IMR-90 (cell line): ENCODE data around the gene BCAS1. TPM values are rescaled to one million over a fixed set of nuclear protein-coding genes. Genes with fewer than 3 reads are reported as not detected.

Experiments
- ATAC-seq: fragments of 200-7000 bp; cut with Tn5 transposase; 2 replicates; pipeline ENCODE4 v1.9.1; 2020; ENCODE audit warnings: low read depth, mild to moderate bottlenecking, moderate library complexity
- BruUV-seq: library from RNA; stranded (reverse); fragments of 400-500 nt; replicated peaks from 2 replicates; lab custom pipeline; 2021; lab: Mats Ljungman, UMichigan
- CTCF ChIA-PET: fragments of 300-600 bp; formaldehyde crosslinking; extraction: SDS; loops from one replicate; lab custom pipeline; 2021; ENCODE audit warnings: antibody characterized with exemption; lab: Yijun Ruan, JAX
- POLR2A ChIA-PET: fragments of 300-600 bp; sonication (Branson Sonifier 250); formaldehyde crosslinking; loops from one replicate; lab custom pipeline; 2022; ENCODE audit warnings: antibody characterized with exemption; ENCODE audit not compliant: unreplicated experiment; lab: Charles Lee
- DNase-seq: peaks from one replicate; pipeline ENCODE4 v3.0.0; 2013
- H2AFZ ChIP-seq: replicated peaks from 2 replicates; pipeline ENCODE3; 2013; ENCODE audit warnings: low read length, mild to moderate bottlenecking; ENCODE audit not compliant: poor library complexity
- H2AK5ac ChIP-seq: 2 replicates; pipeline ENCODE4 v1.6.1; 2013; ENCODE audit warnings: low read depth, low read length, inconsistent platforms
- H2AK9ac ChIP-seq: replicated peaks from 2 replicates; pipeline ENCODE3; 2013; ENCODE audit warnings: mild to moderate bottlenecking, low read depth, low read length, moderate library complexity; ENCODE audit not compliant: poor library complexity
- H2BK120ac ChIP-seq: 2 replicates; pipeline ENCODE4 v1.6.1; 2013; ENCODE audit warnings: low read depth, low read length, inconsistent platforms
- H2BK15ac ChIP-seq: 3 replicates; pipeline ENCODE4 v1.6.1; 2013; ENCODE audit warnings: low read depth, low read length, inconsistent platforms
- H2BK20ac ChIP-seq: 2 replicates; pipeline ENCODE4 v1.6.1; 2013; ENCODE audit warnings: low read depth, mild to moderate bottlenecking, inconsistent platforms, low read length, moderate library complexity
- H2BK5ac ChIP-seq: 2 replicates; pipeline ENCODE4 v1.6.1; 2013; ENCODE audit warnings: mild to moderate bottlenecking, low read depth, low read length, inconsistent platforms; ENCODE audit not compliant: poor library complexity, severe bottlenecking
- H3K14ac ChIP-seq: replicated peaks from 2 replicates; pipeline ENCODE4 v1.6.1; 2013; ENCODE audit warnings: low read depth, low read length, inconsistent platforms
- H3K18ac ChIP-seq: 2 replicates; pipeline ENCODE4 v1.6.1; 2013; ENCODE audit warnings: low read depth, low read length, control low read depth
- H3K23ac ChIP-seq: 2 replicates; pipeline ENCODE4 v1.6.1; 2013; ENCODE audit warnings: low read depth, low read length, inconsistent platforms
- H3K27ac ChIP-seq: 2 replicates; pipeline ENCODE4 v1.5.1; 2013; ENCODE audit warnings: mild to moderate bottlenecking, control low read depth, low read length; ENCODE audit not compliant: insufficient read depth
- H3K27me3 ChIP-seq: 2 replicates; pipeline ENCODE4 v1.6.1; 2013; ENCODE audit warnings: low read length; ENCODE audit not compliant: control insufficient read depth, insufficient read depth
- H3K36me3 ChIP-seq: 2 replicates; pipeline ENCODE4 v1.6.1; 2013; ENCODE audit warnings: low read length, mixed read lengths; ENCODE audit not compliant: control insufficient read depth, insufficient read depth
- H3K4ac ChIP-seq: 2 replicates; pipeline ENCODE4 v1.6.1; 2013; ENCODE audit warnings: low read depth, low read length, inconsistent platforms
- H3K4me1 ChIP-seq: 2 replicates; pipeline ENCODE4 v1.6.1; 2013; ENCODE audit warnings: low read length, mixed read lengths; ENCODE audit not compliant: control insufficient read depth, insufficient read depth
- H3K4me2 ChIP-seq: 2 replicates; pipeline ENCODE4 v1.6.1; 2013; ENCODE audit warnings: low read depth, mild to moderate bottlenecking, control low read depth, low read length, moderate library complexity
- H3K4me3 ChIP-seq: 2 replicates; pipeline ENCODE4 v1.5.1; 2013; ENCODE audit warnings: low read depth, mild to moderate bottlenecking, control low read depth, low read length, moderate library complexity; ENCODE audit not compliant: insufficient read depth
- H3K56ac ChIP-seq: 2 replicates; pipeline ENCODE4 v1.6.1; 2013; ENCODE audit warnings: low read length, inconsistent platforms; ENCODE audit not compliant: insufficient read depth; ENCODE audit errors: extremely low read depth
- H3K79me1 ChIP-seq, 2 experiments: 2 replicates each; pipeline ENCODE4 v1.6.1; 2013; ENCODE audit warnings: low read length in 2 of 2, inconsistent platforms in 1 of 2, low read depth in 1 of 2
- H3K9ac ChIP-seq: 2 replicates; pipeline ENCODE4 v1.6.1; 2013; ENCODE audit warnings: low read depth, low read length, control low read depth
- H3K9me1 ChIP-seq: 2 replicates; pipeline ENCODE4 v1.6.1; 2013; ENCODE audit warnings: low read length, inconsistent platforms; ENCODE audit not compliant: insufficient read depth
- H3K9me3 ChIP-seq: 2 replicates; pipeline ENCODE4 v1.6.1; 2013; ENCODE audit warnings: low read length; ENCODE audit not compliant: control insufficient read depth, insufficient read depth
- H4K20me1 ChIP-seq: 2 replicates; pipeline ENCODE4 v1.6.1; 2013; ENCODE audit warnings: low read length, inconsistent platforms; ENCODE audit not compliant: insufficient read depth
- H4K5ac ChIP-seq: 2 replicates; pipeline ENCODE4 v1.6.1; 2013; ENCODE audit warnings: mild to moderate bottlenecking, low read depth, low read length, control low read depth
- H4K8ac ChIP-seq, 2 experiments: 2 replicates each; pipeline ENCODE4 v1.6.1; 2013; ENCODE audit warnings: low read depth in 2 of 2, low read length in 2 of 2, control low read depth in 1 of 2, inconsistent platforms in 1 of 2
- H4K91ac ChIP-seq: 2 replicates; pipeline ENCODE4 v1.6.1; 2013; ENCODE audit warnings: low read depth, low read length, inconsistent platforms; ENCODE audit not compliant: insufficient read depth
- BHLHE40 ChIP-seq: fragments of 150-350 bp; IDR thresholded peaks from 2 replicates; pipeline ENCODE4 v1.6.1; 2016; ENCODE audit warnings: mild to moderate bottlenecking, low read depth, low read length
- CEBPB ChIP-seq: IDR thresholded peaks from 2 replicates; pipeline ENCODE4 v1.6.1; 2012; ENCODE audit warnings: low read depth, low read length, improper control_type of control experiment
- CHD1 ChIP-seq: IDR thresholded peaks from 2 replicates; pipeline ENCODE4 v1.6.1; 2012; ENCODE audit warnings: low read depth, low read length, improper control_type of control experiment
- FOS ChIP-seq: fragments of 150-350 bp; IDR thresholded peaks from 2 replicates; pipeline ENCODE4 v1.6.1; 2016; ENCODE audit warnings: low read depth, low read length
- MAFK ChIP-seq: IDR thresholded peaks from 2 replicates; pipeline ENCODE4 v1.6.1; 2012; ENCODE audit warnings: low read depth, low read length, improper control_type of control experiment
- MAZ ChIP-seq: IDR thresholded peaks from 2 replicates; pipeline ENCODE4 v1.6.1; 2012; ENCODE audit warnings: low read depth, mild to moderate bottlenecking, low read length, improper control_type of control experiment, moderate library complexity, borderline replicate concordance
- MXI1 ChIP-seq: IDR thresholded peaks from 2 replicates; pipeline ENCODE4 v1.6.1; 2012; ENCODE audit warnings: low read depth, mild to moderate bottlenecking, low read length, moderate library complexity, borderline replicate concordance
- NFE2L2 ChIP-seq: fragments of 150-350 bp; IDR thresholded peaks from 2 replicates; pipeline ENCODE4 v1.6.1; 2016; ENCODE audit warnings: low read depth, mild to moderate bottlenecking, low read length
- POLR2A ChIP-seq: IDR thresholded peaks from 2 replicates; pipeline ENCODE4 v1.6.1; 2012; ENCODE audit warnings: mild to moderate bottlenecking, low read depth, low read length
- RAD21 ChIP-seq: IDR thresholded peaks from 2 replicates; pipeline ENCODE4 v1.6.1; 2012; ENCODE audit warnings: low read length, improper control_type of control experiment
- RCOR1 ChIP-seq: IDR thresholded peaks from 2 replicates; pipeline ENCODE4 v1.6.1; 2012; ENCODE audit warnings: mild to moderate bottlenecking, low read length, improper control_type of control experiment; ENCODE audit not compliant: insufficient replicate concordance
- RFX5 ChIP-seq: IDR thresholded peaks from 2 replicates; pipeline ENCODE4 v1.8.0; 2012; ENCODE audit warnings: low read depth, mild to moderate bottlenecking, low read length, moderate library complexity
- SMC3 ChIP-seq: fragments of 150-350 bp; IDR thresholded peaks from 2 replicates; pipeline ENCODE4 v1.6.1; 2016; ENCODE audit warnings: low read depth, mild to moderate bottlenecking, antibody characterized with exemption, low read length, moderate library complexity
- USF2 ChIP-seq: fragments of 150-350 bp; IDR thresholded peaks from 2 replicates; pipeline ENCODE4 v1.6.1; 2017; ENCODE audit warnings: mild to moderate bottlenecking, antibody characterized with exemption, low read length, low read depth
- WGBS, 2 experiments: methylation state at CpG; one replicate each; pipeline versions ENCODE4 v1.1.5 to v1.1.7; 2013; ENCODE audit warnings: missing lambda C conversion rate in 2 of 2; ENCODE audit not compliant: insufficient read length in 1 of 2; ENCODE audit errors: extremely low coverage in 2 of 2; 5-methylcytosine and 5-hydroxymethylcytosine counted together
- dilution Hi-C: fragments of 300-500 bp; cut with HindIII; formaldehyde crosslinking; loops from one replicate; pipeline ENCODE4 v1.14.3; 2018; ENCODE audit warnings: low sequenced_read_pairs; ENCODE audit not compliant: unreplicated experiment
- in situ Hi-C: fragments of 300-500 bp; cut with MboI; formaldehyde crosslinking; loops from 3 replicates; pipeline ENCODE4 v1.14.3; 2019; ENCODE audit warnings: low sequenced_read_pairs, inconsistent platforms, mixed read lengths
- intact Hi-C: fragments of 100-400 bp; cut with micrococcal nuclease; formaldehyde crosslinking; loops from 2 replicates; pipeline ENCODE4 v1.10.0; 2022
- polyA plus RNA-seq, 3 experiments: library from polyadenylated mRNA; depleted of rRNA; stranded (reverse); fragments of >200 nt; gene quantifications; 2 replicates each; pipeline ENCODE4 v1.2.3, GENCODE V29; 2012; ENCODE audit warnings: low replicate concordance in 1 of 3
- total RNA-seq: library from RNA; depleted of rRNA; stranded (reverse); fragments of >200 nt; gene quantifications from 2 replicates; pipeline ENCODE4 v1.2.3, GENCODE V29; 2012
- TF ChIP-seq, protein P1 (sequence below): conservative IDR thresholded peaks from 2 replicates; pipeline ENCODE4 v1.5.1; 2012; ENCODE audit warnings: mild to moderate bottlenecking, low read depth, low read length, improper control_type of control experiment
- TF ChIP-seq, protein P2 (sequence below): fragments of 150-350 bp; IDR thresholded peaks from 2 replicates; pipeline ENCODE4 v1.6.1; 2016; ENCODE audit warnings: low read depth, mild to moderate bottlenecking, low read length, moderate library complexity, borderline replicate concordance

BCAS1 gene
- total and polyA plus RNA-seq, 2 of the 4 experiments (the other 2 are of a cell fraction), result under 0.01 TPM; not detected in 1

DNA sequence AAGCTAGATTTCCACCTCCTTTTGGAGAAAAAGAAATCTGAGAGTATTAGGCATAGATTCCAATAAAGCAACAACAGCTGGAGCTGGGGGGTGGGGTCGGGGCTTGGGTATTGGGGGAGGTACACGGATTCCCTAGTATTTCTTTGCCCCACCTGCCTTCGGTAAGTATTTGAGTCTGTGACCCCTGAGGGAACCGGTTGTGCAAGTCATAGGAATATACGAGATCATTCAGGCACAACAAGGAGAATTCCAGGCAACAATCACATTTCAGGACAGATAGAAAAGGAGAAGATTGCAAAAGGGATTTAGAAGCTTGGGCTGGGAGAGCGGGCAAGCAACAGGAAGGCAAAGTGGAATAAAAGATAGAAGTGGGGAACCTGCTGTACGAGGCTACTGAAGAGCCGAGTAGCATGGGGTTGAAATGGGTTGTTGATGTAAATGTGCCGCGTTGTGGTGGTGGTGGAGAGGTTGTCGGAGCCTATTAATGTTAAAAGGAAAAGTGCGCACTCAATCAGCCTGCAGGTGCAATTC, 148.9 kb downstream of the BCAS1 start:
- Histone ChIP-seq H3K18ac (no peak overlapping the region), H3K14ac (no peak overlapping the region), H2AK5ac (no peak overlapping the region), H3K4me3 (no peak overlapping the region), H3K4me1 (peaks cover 17% of the 10 kb centered on the region), H3K27ac (no peak overlapping the region), H3K9me1 (no peaks in the 10 kb centered on the region), H3K27me3 (no peaks in the 10 kb centered on the region), H3K23ac (no peak overlapping the region), H4K91ac (no peak overlapping the region), H2BK15ac (no peak overlapping the region), H2AK9ac (no peak overlapping the region), H3K4ac (no peak overlapping the region), H2AFZ (no peak overlapping the region), H4K20me1 (no peaks in the 10 kb centered on the region), H3K9me3 (no peaks in the 10 kb centered on the region), H2BK20ac (no peak overlapping the region), H3K4me2 (no peak overlapping the region), H3K36me3 (no peaks in the 10 kb centered on the region), H2BK120ac (no peak overlapping the region), H3K56ac (no peak overlapping the region), H3K79me1 (no peaks in the 10 kb centered on the region; a peak in 1 of 4 replicates), H4K8ac (no peak overlapping the region), H3K9ac (no peak overlapping the region), H2BK5ac (no peak overlapping the region), H4K5ac (no peak overlapping the region)
- TF ChIP-seq RFX5 (no peak), MAFK (no peak), BHLHE40 (no peak), MAZ (no peak), POLR2A (no peak), RAD21 (no peak), CHD1 (no peak), RCOR1 (no peak), FOS (no peak), USF2 (no peak), CEBPB (no peak), SMC3 (no peak), MXI1 (no peak), NFE2L2 (no peak)
- TF ChIP-seq, protein P1, sequence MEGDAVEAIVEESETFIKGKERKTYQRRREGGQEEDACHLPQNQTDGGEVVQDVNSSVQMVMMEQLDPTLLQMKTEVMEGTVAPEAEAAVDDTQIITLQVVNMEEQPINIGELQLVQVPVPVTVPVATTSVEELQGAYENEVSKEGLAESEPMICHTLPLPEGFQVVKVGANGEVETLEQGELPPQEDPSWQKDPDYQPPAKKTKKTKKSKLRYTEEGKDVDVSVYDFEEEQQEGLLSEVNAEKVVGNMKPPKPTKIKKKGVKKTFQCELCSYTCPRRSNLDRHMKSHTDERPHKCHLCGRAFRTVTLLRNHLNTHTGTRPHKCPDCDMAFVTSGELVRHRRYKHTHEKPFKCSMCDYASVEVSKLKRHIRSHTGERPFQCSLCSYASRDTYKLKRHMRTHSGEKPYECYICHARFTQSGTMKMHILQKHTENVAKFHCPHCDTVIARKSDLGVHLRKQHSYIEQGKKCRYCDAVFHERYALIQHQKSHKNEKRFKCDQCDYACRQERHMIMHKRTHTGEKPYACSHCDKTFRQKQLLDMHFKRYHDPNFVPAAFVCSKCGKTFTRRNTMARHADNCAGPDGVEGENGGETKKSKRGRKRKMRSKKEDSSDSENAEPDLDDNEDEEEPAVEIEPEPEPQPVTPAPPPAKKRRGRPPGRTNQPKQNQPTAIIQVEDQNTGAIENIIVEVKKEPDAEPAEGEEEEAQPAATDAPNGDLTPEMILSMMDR, result no peak
- TF ChIP-seq, protein P2, sequence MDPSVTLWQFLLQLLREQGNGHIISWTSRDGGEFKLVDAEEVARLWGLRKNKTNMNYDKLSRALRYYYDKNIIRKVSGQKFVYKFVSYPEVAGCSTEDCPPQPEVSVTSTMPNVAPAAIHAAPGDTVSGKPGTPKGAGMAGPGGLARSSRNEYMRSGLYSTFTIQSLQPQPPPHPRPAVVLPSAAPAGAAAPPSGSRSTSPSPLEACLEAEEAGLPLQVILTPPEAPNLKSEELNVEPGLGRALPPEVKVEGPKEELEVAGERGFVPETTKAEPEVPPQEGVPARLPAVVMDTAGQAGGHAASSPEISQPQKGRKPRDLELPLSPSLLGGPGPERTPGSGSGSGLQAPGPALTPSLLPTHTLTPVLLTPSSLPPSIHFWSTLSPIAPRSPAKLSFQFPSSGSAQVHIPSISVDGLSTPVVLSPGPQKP, result no peak
- dilution Hi-C loops, result no loop called here
- intact Hi-C loops, result no loop called here
- ChIA-PET CTCF (interaction anchor here (0.6 kb wide), 1 partner anchor 188 kb away, joined by 3 read pairs; no protein-coding TSS in a partner anchor), POLR2A (no interaction called here)
- 85% methylated on average over 6 of the region's 12 CpGs; no CpG with 5 or more reads in 1 of the 2 experiments for WGBS, 2 experiments
- BruUV-seq, result no TSS peak
- in situ Hi-C loops, result no loop called here
- DNase-seq, result no peak
- no peak for ATAC-seq
